GM12878 (cell line): ENCODE data around the gene GADL1. TPM values are rescaled to one million over a fixed set of nuclear protein-coding genes. Genes with fewer than 3 reads are reported as not detected.

Source experiments
- ATAC-seq: fragments of 200-7000 bp; cut with Tn5 transposase; 3 replicates; pipeline ENCODE4 v1.9.1; 2020; ENCODE audit warnings: mild to moderate bottlenecking, moderate library complexity
- BruUV-seq: library from RNA; stranded (reverse); fragments of 400-500 nt; replicated peaks from 2 replicates; lab custom pipeline; 2021; lab: Mats Ljungman, UMichigan
- CTCF ChIA-PET: fragments of 300-600 bp; sonication (Branson Sonifier 250); formaldehyde crosslinking; extraction: SDS; loops from one replicate; lab custom pipeline; 2021; ENCODE audit warnings: inconsistent platforms; lab: Yijun Ruan, JAX
- POLR2A ChIA-PET: fragments of 350-600 bp; formaldehyde crosslinking; extraction: SDS; loops from one replicate; lab custom pipeline; 2021; ENCODE audit warnings: inconsistent platforms; lab: Charles Lee
- RAD21 ChIA-PET: fragments of 300-600 bp; sonication (Branson Sonifier 250); formaldehyde crosslinking; loops from one replicate; lab custom pipeline; 2023; ENCODE audit warnings: antibody characterized with exemption; ENCODE audit not compliant: unreplicated experiment; lab: Charles Lee
- SMC1A ChIA-PET: fragments of 300-600 bp; sonication (Branson Sonifier 250); formaldehyde crosslinking; loops from one replicate; lab custom pipeline; 2023; ENCODE audit not compliant: unreplicated experiment, uncharacterized antibody; lab: Charles Lee
- DNase-seq: peaks from one replicate; pipeline ENCODE4 v3.0.0-alpha.2; 2011; ENCODE audit warnings: low read depth, low spot score
- FAIRE-seq: peaks from 3 replicates; lab custom pipeline; 2011; peaks lifted over from hg19 to GRCh38; lab: Jason Lieb, UNC
- H2AFZ ChIP-seq: 2 replicates; pipeline ENCODE4 v1.6.0; 2011; ENCODE audit warnings: low read depth, low read length, control low read depth; ENCODE audit not compliant: control insufficient read depth
- H3K27ac ChIP-seq: 2 replicates; pipeline ENCODE4 v1.5.1; 2011; ENCODE audit warnings: control low read depth; ENCODE audit not compliant: control insufficient read depth, insufficient read depth
- H3K27me3 ChIP-seq, 2 experiments: replicated peaks in 1 of 2; 2 replicates each; pipeline versions ENCODE4 v1.6.0 to v1.6.1; 2011; ENCODE audit warnings: low read length in 1 of 2; ENCODE audit not compliant: control insufficient read depth in 2 of 2, insufficient read depth in 2 of 2
- H3K36me3 ChIP-seq, 2 experiments: 2 replicates each; pipeline ENCODE4 v1.5.1; 2011; ENCODE audit warnings: low read length in 1 of 2; ENCODE audit not compliant: control insufficient read depth in 2 of 2, insufficient read depth in 2 of 2
- H3K4me1 ChIP-seq: 2 replicates; pipeline ENCODE4 v1.6.1; 2011; ENCODE audit warnings: mild to moderate bottlenecking, low read length, moderate library complexity, mixed read lengths; ENCODE audit not compliant: control insufficient read depth, insufficient read depth
- H3K4me2 ChIP-seq: 2 replicates; pipeline ENCODE4 v1.6.0; 2011; ENCODE audit warnings: control low read depth; ENCODE audit not compliant: control insufficient read depth, insufficient read depth
- H3K4me3 ChIP-seq: fragments of 200-600 bp; sonication (generic); 2 replicates; pipeline ENCODE4 v1.5.1; 2016
- H3K79me2 ChIP-seq: 2 replicates; pipeline ENCODE4 v1.6.0; 2011; ENCODE audit warnings: low read length; ENCODE audit not compliant: control insufficient read depth, insufficient read depth
- H3K9ac ChIP-seq: 2 replicates; pipeline ENCODE4 v1.8.0; 2011; ENCODE audit warnings: low read length, control low read depth, mixed read lengths; ENCODE audit not compliant: control insufficient read depth, insufficient read depth
- H3K9me3 ChIP-seq: replicated peaks from 3 replicates; pipeline ENCODE4 v1.5.1; 2011; ENCODE audit warnings: mild to moderate bottlenecking, low read length; ENCODE audit not compliant: control insufficient read depth, insufficient read depth
- H4K20me1 ChIP-seq: 2 replicates; pipeline ENCODE4 v1.6.0; 2011; ENCODE audit not compliant: control insufficient read depth, insufficient read depth
- BCL3 ChIP-seq: IDR thresholded peaks from 2 replicates; pipeline ENCODE4 v1.6.1; 2011; ENCODE audit warnings: borderline replicate concordance, low read depth, mild to moderate bottlenecking, moderate library complexity, low read length; ENCODE audit not compliant: insufficient read depth, poor library complexity, severe bottlenecking
- IRF4 ChIP-seq: IDR thresholded peaks from 2 replicates; pipeline ENCODE4 v1.6.1; 2011; ENCODE audit warnings: low read depth, low read length
- KDM1A ChIP-seq: fragments of 200-600 bp; sonication (generic); IDR thresholded peaks from 2 replicates; pipeline ENCODE4 v1.6.1; 2016; ENCODE audit warnings: borderline replicate concordance
- REST ChIP-seq: IDR thresholded peaks from 2 replicates; pipeline ENCODE4 v1.6.1; 2012; ENCODE audit warnings: mild to moderate bottlenecking, low read depth, low read length
- SRF ChIP-seq, 2 experiments: IDR thresholded peaks; 2 replicates each; pipeline ENCODE4 v1.6.1; 2011; ENCODE audit warnings: low read depth in 2 of 2, low read length in 2 of 2, mild to moderate bottlenecking in 1 of 2, moderate library complexity in 1 of 2
- SUPT20H ChIP-seq: IDR thresholded peaks from 2 replicates; pipeline ENCODE4 v1.6.1; 2011; ENCODE audit warnings: low read depth, mild to moderate bottlenecking, low read length, moderate library complexity, borderline replicate concordance; ENCODE audit not compliant: control insufficient read depth
- ZNF384 ChIP-seq: IDR thresholded peaks from 2 replicates; pipeline ENCODE4 v1.6.1; 2012; ENCODE audit warnings: low read depth, mild to moderate bottlenecking, low read length, improper control_type of control experiment, borderline replicate concordance
- WGBS: methylation state at CpG from one replicate; pipeline ENCODE4 v1.1.6; 2016; ENCODE audit warnings: low lambda C conversion rate; ENCODE audit not compliant: insufficient replicate concordance, insufficient coverage; ENCODE audit errors: missing lambda C conversion rate; 5-methylcytosine and 5-hydroxymethylcytosine counted together
- in situ Hi-C: fragments of 300-500 bp; cut with MboI; formaldehyde crosslinking; loops from 9 replicates; pipeline ENCODE4 v1.14.3; 2018; ENCODE audit warnings: mixed read lengths
- intact Hi-C: fragments of 100-400 bp; cut with micrococcal nuclease; formaldehyde crosslinking; loops from one replicate; pipeline ENCODE4 v1.14.2; 2022; ENCODE audit not compliant: unreplicated experiment
- polyA plus RNA-seq, 11 experiments: library from polyadenylated mRNA; depleted of rRNA in 4 of 11; unstranded in 6 of 11; stranded (reverse) in 5 of 11; fragments of >200 nt; fragmentation: Nextera tagmentation in 4 of 11; fragmentation: Illumina TruSeq in 1 of 11; extraction: Ambion mirVana in 4 of 11; extraction: Trizol in 1 of 11; gene quantifications; 1 replicate in 1 of 11; 2 replicates in 10 of 11; pipeline versions ENCODE4 v1.2.1 to v1.2.3, GENCODE V29; 2011 to 2016; ENCODE audit warnings: inconsistent platforms in 2 of 11, missing spikeins in 2 of 11, low read depth in 1 of 11
- total RNA-seq, 4 experiments: library from RNA; depleted of rRNA in 3 of 4; stranded (reverse); fragments of >200 nt in 3 of 4; fragmentation: Illumina TruSeq in 1 of 4; extraction: Trizol in 1 of 4; gene quantifications; 2 replicates each; pipeline versions ENCODE4 v1.2.1 to v1.2.3, GENCODE V29; 2013 to 2021

The GADL1 gene
- total and polyA plus RNA-seq, 10 of the 15 experiments (the other 5 are each of a cell fraction or from before 2014, with no cell fraction given) = 0.04 TPM; not detected in 9

GRCh38 chr3:30760737-30761136 lies 133.7 kb downstream of the GADL1 start:
- RAD21 ChIA-PET = no interaction called here

GRCh38 chr3:30760040-30760695 lies 134.3 kb downstream of the GADL1 start:
- Histone ChIP-seq H3K9me3 (no peaks in the 10 kb centered on the region), H3K27me3 (peaks cover 1 to 2% of the 10 kb centered on the region in 2 experiments; a peak in 3 of 4 replicates), H3K27ac (no peak overlapping the region), H3K4me2 (no peak overlapping the region), H3K4me1 (no peaks in the 10 kb centered on the region), H3K9ac (no peak overlapping the region), H3K4me3 (no peak overlapping the region), H2AFZ (no peak overlapping the region), H3K79me2 (no peaks in the 10 kb centered on the region), H3K36me3 (no peaks in the 10 kb centered on the region), H4K20me1 (no peaks in the 10 kb centered on the region)
- ChIA-PET CTCF (interaction anchor here (1.2 to 2.6 kb wide), 6 partner anchors 8 to 718 kb away, joined by 3 to 10 read pairs (median 4); no protein-coding TSS in a partner anchor), POLR2A (no interaction called here), SMC1A (interaction anchor here (1.2 to 1.3 kb wide), 3 partner anchors 8 to 10 kb away, joined by 3 to 7 read pairs (median 3); no protein-coding TSS in a partner anchor), RAD21 (no interaction called here)
- no peak for FAIRE-seq
- BruUV-seq = no TSS peak
- no peak for ATAC-seq
- intact Hi-C loops = loop anchor here (10.0 kb wide), 1 partner anchor 715 kb away; no protein-coding TSS in a partner anchor
- 2% methylated on average over 3 of the region's 3 CpGs for WGBS
- in situ Hi-C loops = no loop called here
- DNase-seq = no peak
- TF ChIP-seq KDM1A = no peak
- no peak for TF ChIP-seq IRF4
- no peak for TF ChIP-seq BCL3
- no peak for TF ChIP-seq SUPT20H
- no peak for TF ChIP-seq REST
- TF ChIP-seq ZNF384 = no peak
- TF ChIP-seq SRF (IDR thresholded peaks at IDR 0.05; ENCODE audit: low read depth in 2 of 2, low read length in 2 of 2) = no peak

More at GRCh38 chr3:30760737-30761136, 133.7 kb downstream of the GADL1 start:
- ATAC-seq (no peak), DNase-seq (no peak), FAIRE-seq (no peak)
- intact Hi-C loops = loop anchor here (10.0 kb wide), 1 partner anchor 716 kb away; no protein-coding TSS in a partner anchor
- no peak overlapping the region for H3K4me2 ChIP-seq
- H3K9ac ChIP-seq = no peak overlapping the region
- BruUV-seq = no TSS peak
- 46% methylated on average over 2 of the region's 2 CpGs for WGBS
- in situ Hi-C loops = no loop called here
- no peaks in the 10 kb centered on the region for H3K9me3 ChIP-seq
- SMC1A ChIA-PET = interaction anchor here (1.3 kb wide), 2 partner anchors 9 to 10 kb away, joined by 3 to 7 read pairs; no protein-coding TSS in a partner anchor
- H3K27me3 ChIP-seq = peaks cover 1 to 2% of the 10 kb centered on the region in 2 experiments; a peak in 3 of 4 replicates
- H3K79me2 ChIP-seq = no peaks in the 10 kb centered on the region
- no peak overlapping the region for H3K4me3 ChIP-seq
- CTCF ChIA-PET = interaction anchor here (0.6 to 2.6 kb wide), 7 partner anchors 7 to 718 kb away, joined by 3 to 10 read pairs (median 3); no protein-coding TSS in a partner anchor
- no peak overlapping the region for H2AFZ ChIP-seq
- no peak overlapping the region for H3K27ac ChIP-seq
- H3K36me3 ChIP-seq = no peaks in the 10 kb centered on the region
- H4K20me1 ChIP-seq = no peaks in the 10 kb centered on the region
- H3K4me1 ChIP-seq = no peaks in the 10 kb centered on the region
- POLR2A ChIA-PET = no interaction called here
- TF ChIP-seq IRF4 (no peak), ZNF384 (no peak)
